Transverse colon (tissue), 4 donors: ENCODE results near the gene ACVR1. TPM values are rescaled to one million over a fixed set of nuclear protein-coding genes. Genes with fewer than 3 reads are reported as not detected.

Experiments
- DNase-seq: peaks from one replicate; pipeline ENCODE4 v3.0.0-alpha.2; 2019
- H3K27ac ChIP-seq, 4 donors: fragments of 200-600 bp; sonication (generic); 2 replicates each; pipeline ENCODE4 v1.5.1; 2016 to 2018; ENCODE audit warnings: inconsistent platforms in 4 of 4
- H3K27me3 ChIP-seq: fragments of 200-600 bp; sonication (generic); 2 replicates; pipeline ENCODE4 v1.5.1; 2017; ENCODE audit warnings: inconsistent platforms
- H3K36me3 ChIP-seq, 4 donors: fragments of 200-600 bp; sonication (generic); 2 replicates each; pipeline ENCODE4 v1.5.1; 2017 to 2019; ENCODE audit warnings: inconsistent platforms in 4 of 4
- H3K4me1 ChIP-seq, 4 donors: fragments of 200-600 bp; sonication (generic); 2 replicates each; pipeline ENCODE4 v1.5.1; 2017 to 2020; ENCODE audit warnings: inconsistent platforms in 4 of 4
- H3K4me3 ChIP-seq, 4 donors: fragments of 200-600 bp; sonication (generic); 1 replicate in 1 of 4; 2 replicates in 3 of 4; pipeline versions ENCODE4 v1.5.1 to v1.6.1; 2017 to 2019; ENCODE audit warnings: inconsistent platforms in 4 of 4
- H3K9me3 ChIP-seq, 2 donors: fragments of 200-600 bp; sonication (generic); 2 replicates each; pipeline ENCODE4 v1.5.1; 2017 to 2019; ENCODE audit warnings: inconsistent platforms in 2 of 2
- CTCF ChIP-seq, 5 experiments: fragments of 200-600 bp in 3 of 5; fragments of 450-650 bp in 2 of 5; sonication (generic) in 3 of 5; IDR thresholded peaks; 1 replicate in 2 of 5; 2 replicates in 3 of 5; pipeline ENCODE4 v1.5.1; 2016 to 2017; ENCODE audit warnings: antibody characterized with exemption in 5 of 5, inconsistent platforms in 3 of 5, mild to moderate bottlenecking in 2 of 5, moderate library complexity in 1 of 5
- EP300 ChIP-seq: sonication (generic); formaldehyde crosslinking; IDR thresholded peaks from one replicate; pipeline ENCODE4 v1.6.1; 2017; ENCODE audit warnings: antibody characterized with exemption, low read depth
- POLR2A ChIP-seq: fragments of 450-650 bp; IDR thresholded peaks from one replicate; pipeline ENCODE4 v1.6.1; 2016; ENCODE audit warnings: antibody characterized with exemption, mild to moderate bottlenecking, moderate library complexity
- POLR2AphosphoS5 ChIP-seq, 3 donors: sonication (generic); formaldehyde crosslinking; IDR thresholded peaks; one replicate each; pipeline ENCODE4 v1.6.1; 2016; ENCODE audit warnings: antibody characterized with exemption in 3 of 3
- WGBS, 2 donors: methylation state at CpG; one replicate each; pipeline ENCODE4 v1.1.5; 2018; ENCODE audit warnings: low coverage in 1 of 2; 5-methylcytosine and 5-hydroxymethylcytosine counted together
- in situ Hi-C, 4 donors: fragments of 200-750 bp; cut with MboI; loops; one replicate each; pipeline versions ENCODE4 v1.15.0 to v1.15.1; 2017; ENCODE audit warnings: low sequenced_read_pairs in 3 of 4, low pct_ligation_motif_present in 1 of 4, low pct_unique_long_range_greater_than_20kb in 1 of 4
- intact Hi-C: fragments of 100-400 bp; cut with DNase I; formaldehyde crosslinking; loops from one replicate; pipeline ENCODE4 v1.15.1; 2023; ENCODE audit warnings: low total_unique reads
- total RNA-seq, 4 donors: library from RNA; depleted of rRNA; stranded (reverse); fragments of >200 nt; gene quantifications; one replicate each; pipeline ENCODE4 v1.1.0, GENCODE V29; 2016

The ACVR1 gene
- total RNA-seq, 4 donors from 2014 or later, result 4.5 to 16.5 (median 11.8) TPM

GRCh38 chr2:157866202-157866601 lies 9.9 kb downstream of the ACVR1 start:
- no peaks in the 10 kb centered on the region for H3K9me3 ChIP-seq
- WGBS, 2 donors, result 75 to 84% methylated on average over 2 to 3 of the region's 3 CpGs
- no peaks in the 10 kb centered on the region for H3K36me3 ChIP-seq
- peaks cover 0 to 22% (median 12%) of the 10 kb centered on the region in 4 donors for H3K4me1 ChIP-seq
- TF ChIP-seq EP300 (no peak), POLR2A (no peak), CTCF (IDR thresholded peaks at IDR 0.05) (no peak), POLR2AphosphoS5 (IDR thresholded peaks at IDR 0.05) (no peak)
- in situ Hi-C loops (no loop called here), intact Hi-C loops (no loop called here)
- no peak for DNase-seq
- H3K4me3 ChIP-seq, result no peak overlapping the region
- H3K27me3 ChIP-seq, result no peaks in the 10 kb centered on the region
- no peak overlapping the region for H3K27ac ChIP-seq

GRCh38 chr2:157864857-157865430 lies 11.2 kb downstream of the ACVR1 start:
- intact Hi-C loops (no loop called here), in situ Hi-C loops (no loop called here)
- Histone ChIP-seq H3K36me3 (no peaks in the 10 kb centered on the region), H3K27ac (no peak overlapping the region), H3K9me3 (no peaks in the 10 kb centered on the region), H3K27me3 (no peaks in the 10 kb centered on the region), H3K4me3 (no peak overlapping the region), H3K4me1 (peaks cover 0 to 22% (median 12%) of the 10 kb centered on the region in 4 donors)
- 65 to 72% methylated on average over 2 of the region's 2 CpGs for WGBS, 2 donors
- no peak for DNase-seq
- TF ChIP-seq EP300 (no peak), POLR2AphosphoS5 (IDR thresholded peaks at IDR 0.05) (no peak), POLR2A (no peak), CTCF (IDR thresholded peaks at IDR 0.05) (no peak)

- TF ChIP-seq CTCF (IDR thresholded peaks at IDR 0.05) (no peak), POLR2AphosphoS5 (IDR thresholded peaks at IDR 0.05) (no peak), POLR2A (no peak), EP300 (no peak)
- Histone ChIP-seq H3K4me1 (peaks cover 0 to 5% (median 0%) of the 10 kb centered on the region in 4 donors), H3K27ac (no peak overlapping the region), H3K4me3 (no peak overlapping the region), H3K9me3 (no peaks in the 10 kb centered on the region), H3K27me3 (no peaks in the 10 kb centered on the region), H3K36me3 (no peaks in the 10 kb centered on the region)
- WGBS, 2 donors, result 78 to 83% methylated on average over 6 of the region's 6 CpGs
- in situ Hi-C loops (no loop called here), intact Hi-C loops (no loop called here)
- DNase-seq, result no peak
These were observed 17.3 kb downstream of the ACVR1 start for GRCh38 chr2:157858846-157859245.

- no peak for TF ChIP-seq POLR2A
- TF ChIP-seq POLR2AphosphoS5 (IDR thresholded peaks at IDR 0.05), result no peak
- TF ChIP-seq CTCF (IDR thresholded peaks at IDR 0.05), result no peak
- TF ChIP-seq EP300, result no peak
- H3K27me3 ChIP-seq, result no peaks in the 10 kb centered on the region
- peaks cover 0 to 5% (median 0%) of the 10 kb centered on the region in 4 donors for H3K4me1 ChIP-seq
- H3K9me3 ChIP-seq, result no peaks in the 10 kb centered on the region
- H3K4me3 ChIP-seq, result no peak overlapping the region
- H3K36me3 ChIP-seq, result no peaks in the 10 kb centered on the region
- intact Hi-C loops (no loop called here), in situ Hi-C loops (no loop called here)
- H3K27ac ChIP-seq, result no peak overlapping the region
- DNase-seq, result no peak
- 76 to 78% methylated on average over 4 of the region's 4 CpGs for WGBS, 2 donors
These were observed 18.2 kb downstream of the ACVR1 start for GRCh38 chr2:157857881-157858280.
